H1 (cell line): ENCODE results near the gene TCF4.

Experiments used
- GTF2F1 ChIP-seq: IDR thresholded peaks from 2 replicates; pipeline ENCODE4 v1.6.1; 2012; ENCODE audit warnings: low read depth, low read length, improper control_type of control experiment, borderline replicate concordance
- JUN ChIP-seq: IDR thresholded peaks from 2 replicates; pipeline ENCODE4 v1.6.1; 2011; ENCODE audit warnings: low read depth, mild to moderate bottlenecking, improper control_type of control experiment, low read length
- POLR2AphosphoS5 ChIP-seq: IDR thresholded peaks from 2 replicates; pipeline ENCODE4 v1.6.1; 2011; ENCODE audit warnings: low read depth, low read length
- RAD21 ChIP-seq, 2 experiments: IDR thresholded peaks in 1 of 2; conservative IDR thresholded peaks in 1 of 2; 2 replicates each; pipeline ENCODE4 v1.6.1; 2011; ENCODE audit warnings: low read depth in 2 of 2, low read length in 2 of 2, improper control_type of control experiment in 1 of 2, inconsistent platforms in 1 of 2, mild to moderate bottlenecking in 1 of 2, moderate library complexity in 1 of 2
- YY1 ChIP-seq: IDR thresholded peaks from 2 replicates; pipeline ENCODE4 v1.6.1; 2011; ENCODE audit warnings: low read depth, mild to moderate bottlenecking, low read length
- ZNF274 ChIP-seq: IDR thresholded peaks from 2 replicates; pipeline ENCODE4 v1.7.0; 2012; ENCODE audit warnings: low read length, borderline replicate concordance; ENCODE audit errors: extremely low read depth
- TF ChIP-seq, protein P1 (sequence below), 3 experiments: IDR thresholded peaks; 1 replicate in 2 of 3; 2 replicates in 1 of 3; pipeline versions ENCODE4 v1.5.1 to v1.6.1; 2011; ENCODE audit warnings: low read length in 3 of 3, mild to moderate bottlenecking in 3 of 3, inconsistent platforms in 2 of 3, low read depth in 1 of 3, moderate library complexity in 1 of 3; ENCODE audit not compliant: insufficient read depth in 1 of 3; ENCODE audit errors: control extremely low read depth in 1 of 3

DNA sequence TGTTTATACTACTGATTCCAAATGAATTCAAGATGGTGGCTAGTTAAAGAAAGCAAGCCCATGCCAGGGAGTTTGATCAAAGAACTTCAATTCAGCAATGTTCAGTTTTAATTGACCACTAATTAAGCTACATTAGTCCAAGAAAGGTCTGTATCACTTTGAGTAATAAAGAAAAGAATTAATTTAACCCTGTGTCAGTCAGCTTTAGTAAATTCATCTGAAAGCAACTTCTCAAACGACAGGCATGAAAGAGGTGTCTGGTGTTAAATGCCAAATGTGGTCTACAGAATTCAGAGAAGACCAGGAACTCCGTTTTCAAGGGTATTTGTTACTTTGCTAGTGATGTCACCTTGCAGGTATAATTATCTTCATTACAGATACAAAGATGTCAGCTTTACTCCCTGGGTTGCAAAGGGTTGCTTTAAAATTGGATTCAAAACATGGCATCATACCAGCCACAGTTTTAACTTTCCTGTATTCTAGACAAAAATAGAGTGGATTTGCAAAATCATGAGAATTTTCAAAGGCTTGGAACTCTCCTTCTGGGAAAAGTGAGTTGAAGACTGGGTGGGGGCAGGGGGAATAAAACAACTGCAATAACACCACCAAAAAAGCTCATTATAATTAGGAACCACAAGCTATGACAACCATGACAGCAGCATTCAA lies 281.5 kb downstream of the TCF4 start:
- no peak for TF ChIP-seq POLR2AphosphoS5
- no peak for TF ChIP-seq JUN
- TF ChIP-seq ZNF274, result no peak
- TF ChIP-seq GTF2F1, result no peak
- TF ChIP-seq YY1, result no peak
- TF ChIP-seq, protein P1, sequence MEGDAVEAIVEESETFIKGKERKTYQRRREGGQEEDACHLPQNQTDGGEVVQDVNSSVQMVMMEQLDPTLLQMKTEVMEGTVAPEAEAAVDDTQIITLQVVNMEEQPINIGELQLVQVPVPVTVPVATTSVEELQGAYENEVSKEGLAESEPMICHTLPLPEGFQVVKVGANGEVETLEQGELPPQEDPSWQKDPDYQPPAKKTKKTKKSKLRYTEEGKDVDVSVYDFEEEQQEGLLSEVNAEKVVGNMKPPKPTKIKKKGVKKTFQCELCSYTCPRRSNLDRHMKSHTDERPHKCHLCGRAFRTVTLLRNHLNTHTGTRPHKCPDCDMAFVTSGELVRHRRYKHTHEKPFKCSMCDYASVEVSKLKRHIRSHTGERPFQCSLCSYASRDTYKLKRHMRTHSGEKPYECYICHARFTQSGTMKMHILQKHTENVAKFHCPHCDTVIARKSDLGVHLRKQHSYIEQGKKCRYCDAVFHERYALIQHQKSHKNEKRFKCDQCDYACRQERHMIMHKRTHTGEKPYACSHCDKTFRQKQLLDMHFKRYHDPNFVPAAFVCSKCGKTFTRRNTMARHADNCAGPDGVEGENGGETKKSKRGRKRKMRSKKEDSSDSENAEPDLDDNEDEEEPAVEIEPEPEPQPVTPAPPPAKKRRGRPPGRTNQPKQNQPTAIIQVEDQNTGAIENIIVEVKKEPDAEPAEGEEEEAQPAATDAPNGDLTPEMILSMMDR (IDR thresholded peaks at IDR 0.05; ENCODE audit: control extremely low read depth in 1 of 3, insufficient read depth in 1 of 3, low read depth in 1 of 3, low read length in 3 of 3), result no peak
- TF ChIP-seq RAD21 (IDR thresholded peaks at IDR 0.05 in 1 of 2, conservative IDR thresholded peaks at IDR 0.05 in 1 of 2; ENCODE audit: low read depth in 2 of 2, low read length in 2 of 2), result no peak
